KMS-11 (cell line): ENCODE measurements around the gene UBASH3B.

ENCODE experiments used
- H2AFZ ChIP-seq: fragments of 200-600 bp; sonication (generic); 2 replicates; pipeline ENCODE4 v1.6.1; 2016; ENCODE audit warnings: antibody characterized with exemption, mixed run types, low read depth
- H3K27ac ChIP-seq: fragments of 200-600 bp; sonication (generic); 2 replicates; pipeline ENCODE4 v1.6.1; 2016; ENCODE audit warnings: mild to moderate bottlenecking, mixed run types
- H3K27me3 ChIP-seq: fragments of 200-600 bp; sonication (generic); 2 replicates; pipeline ENCODE4 v1.6.1; 2017; ENCODE audit warnings: mild to moderate bottlenecking, low read depth, mixed run types, moderate library complexity; ENCODE audit not compliant: insufficient read depth
- H3K36me3 ChIP-seq: fragments of 200-600 bp; sonication (generic); 2 replicates; pipeline ENCODE4 v1.6.1; 2017; ENCODE audit warnings: mild to moderate bottlenecking, mixed run types; ENCODE audit not compliant: insufficient read depth
- H3K4me1 ChIP-seq: fragments of 200-600 bp; sonication (generic); 2 replicates; pipeline ENCODE4 v1.6.1; 2016; ENCODE audit warnings: mild to moderate bottlenecking, low read depth, mixed run types; ENCODE audit not compliant: poor library complexity, severe bottlenecking
- H3K4me2 ChIP-seq: fragments of 200-600 bp; sonication (generic); 2 replicates; pipeline ENCODE4 v1.7.0; 2016; ENCODE audit warnings: mild to moderate bottlenecking, mixed run types
- H3K4me3 ChIP-seq: fragments of 200-600 bp; sonication (generic); IDR thresholded peaks from 2 replicates; pipeline ENCODE4 v1.6.1; 2017; ENCODE audit warnings: low read depth, low read length, mixed read lengths; ENCODE audit not compliant: insufficient read depth
- H3K79me2 ChIP-seq: fragments of 200-600 bp; sonication (generic); 2 replicates; pipeline ENCODE4 v1.6.1; 2016; ENCODE audit warnings: low read depth, mixed run types; ENCODE audit not compliant: insufficient read depth
- H3K9ac ChIP-seq: fragments of 200-600 bp; sonication (generic); 2 replicates; pipeline ENCODE4 v1.6.1; 2016; ENCODE audit warnings: mild to moderate bottlenecking, mixed run types
- H4K20me1 ChIP-seq: fragments of 200-600 bp; sonication (generic); 2 replicates; pipeline ENCODE4 v1.6.1; 2016; ENCODE audit warnings: mild to moderate bottlenecking, mixed run types; ENCODE audit not compliant: insufficient read depth
- CTCF ChIP-seq: fragments of 200-600 bp; sonication (generic); conservative IDR thresholded peaks from 2 replicates; pipeline ENCODE4 v1.6.1; 2017; ENCODE audit warnings: low read depth, mild to moderate bottlenecking, antibody characterized with exemption, low read length, moderate library complexity, mixed read lengths

Gene UBASH3B

DNA sequence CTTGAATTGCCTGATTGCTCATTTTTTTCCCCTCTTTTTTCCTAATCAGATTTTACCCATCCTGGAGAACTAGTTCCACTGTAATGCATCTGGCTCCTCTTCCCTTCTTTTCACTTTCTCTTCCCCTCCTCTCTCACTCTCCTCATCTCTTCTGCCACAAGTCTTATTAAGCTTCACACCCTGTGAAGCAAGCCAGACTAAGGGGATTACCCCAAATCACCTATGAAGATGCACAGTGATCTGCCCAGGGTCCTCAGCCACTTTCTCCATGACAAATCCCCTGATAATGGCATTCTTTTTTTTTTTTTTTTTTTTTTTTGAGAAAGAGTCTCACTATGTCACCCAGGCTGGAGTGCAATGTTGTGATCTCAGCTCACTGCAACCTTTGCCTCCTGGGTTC lies 11.2 kb downstream of the UBASH3B start:
- Histone ChIP-seq H3K36me3 (no peaks in the 10 kb centered on the region), H4K20me1 (no peaks in the 10 kb centered on the region), H2AFZ (no peak overlapping the region), H3K4me1 (no peaks in the 10 kb centered on the region), H3K4me2 (no peak overlapping the region), H3K9ac (no peak overlapping the region), H3K79me2 (no peaks in the 10 kb centered on the region), H3K27ac (no peak overlapping the region), H3K4me3 (no peak overlapping the region), H3K27me3 (no peaks in the 10 kb centered on the region)
- no peak for TF ChIP-seq CTCF

DNA sequence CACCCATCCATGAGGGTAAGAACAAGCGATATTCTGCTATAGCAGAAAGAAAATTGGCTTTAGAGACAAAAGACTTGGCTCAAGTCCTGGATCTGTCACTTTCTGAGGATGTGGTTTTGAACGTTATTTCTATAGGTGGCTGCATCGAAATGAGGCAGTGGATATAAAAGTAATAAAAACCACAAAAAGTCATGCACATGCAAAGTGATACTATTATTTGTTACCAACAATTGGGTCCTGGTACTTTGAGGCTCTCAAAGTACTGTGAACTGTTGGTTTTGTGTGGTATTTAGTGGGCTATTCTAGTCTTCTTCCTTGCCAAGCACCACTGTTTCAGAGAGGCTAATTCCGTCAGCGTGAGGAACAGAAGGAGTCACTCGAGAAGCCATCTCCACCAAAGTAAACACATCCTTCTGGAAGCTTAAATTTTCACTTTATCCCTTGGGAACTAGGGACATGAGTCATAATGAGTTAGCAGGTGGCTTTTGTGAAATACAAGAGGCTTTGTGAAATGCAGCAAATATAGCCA lies 13.1 kb downstream of the UBASH3B start:
- H3K27me3 ChIP-seq = no peaks in the 10 kb centered on the region
- no peaks in the 10 kb centered on the region for H4K20me1 ChIP-seq
- H2AFZ ChIP-seq = no peak overlapping the region
- no peaks in the 10 kb centered on the region for H3K79me2 ChIP-seq
- H3K27ac ChIP-seq = no peak overlapping the region
- no peak overlapping the region for H3K4me2 ChIP-seq
- H3K36me3 ChIP-seq = no peaks in the 10 kb centered on the region
- no peaks in the 10 kb centered on the region for H3K4me1 ChIP-seq
- H3K9ac ChIP-seq = no peak overlapping the region
- H3K4me3 ChIP-seq = no peak overlapping the region
- TF ChIP-seq CTCF = no peak

DNA sequence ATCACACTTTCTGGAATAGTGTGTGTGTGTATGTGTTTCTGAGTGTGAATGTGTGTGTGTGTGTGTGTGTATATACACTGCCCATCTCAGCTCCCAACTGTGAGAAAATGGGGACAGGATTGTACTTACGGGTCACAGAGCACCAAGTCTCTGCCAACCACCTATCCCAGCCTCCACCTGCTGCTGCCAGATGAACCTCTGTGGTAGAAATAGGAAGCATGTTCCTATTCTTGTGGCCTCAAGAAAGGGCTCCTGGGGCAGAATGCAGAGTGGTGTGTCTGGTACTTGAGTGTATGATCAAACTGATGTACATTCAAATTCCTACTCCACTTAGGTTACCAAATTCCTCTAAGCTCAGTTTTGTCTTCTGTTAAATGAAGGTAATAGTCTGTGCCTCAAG lies 14.6 kb downstream of the UBASH3B start:
- TF ChIP-seq CTCF = no peak
- H3K4me3 ChIP-seq = no peak overlapping the region
- no peak overlapping the region for H2AFZ ChIP-seq
- no peaks in the 10 kb centered on the region for H3K27me3 ChIP-seq
- H4K20me1 ChIP-seq = no peaks in the 10 kb centered on the region
- no peaks in the 10 kb centered on the region for H3K36me3 ChIP-seq
- H3K27ac ChIP-seq = no peak overlapping the region
- no peak overlapping the region for H3K4me2 ChIP-seq
- no peaks in the 10 kb centered on the region for H3K4me1 ChIP-seq
- no peak overlapping the region for H3K9ac ChIP-seq
- no peaks in the 10 kb centered on the region for H3K79me2 ChIP-seq

- Histone ChIP-seq H3K27me3 (no peaks in the 10 kb centered on the region), H3K79me2 (no peaks in the 10 kb centered on the region), H3K4me3 (no peak overlapping the region), H3K27ac (no peak overlapping the region), H4K20me1 (no peaks in the 10 kb centered on the region), H3K9ac (no peak overlapping the region), H3K4me2 (no peak overlapping the region), H3K36me3 (no peaks in the 10 kb centered on the region), H3K4me1 (no peaks in the 10 kb centered on the region), H2AFZ (no peak overlapping the region)
- no peak for TF ChIP-seq CTCF
Observed at GRCh38 chr11:122671400-122671891, 15.9 kb downstream of the UBASH3B start.
